Measurements from ENCODE around the gene TCF15. TPM values are rescaled to one million over a fixed set of nuclear protein-coding genes. Genes with fewer than 3 reads are reported as not detected.

The TCF15 gene
- total RNA-seq, 4 donors from 2014 or later = 0.30 to 4.5 (median 1.1) TPM; not detected in 1

GRCh38 chr20:568097-568652 lies 41.9 kb downstream of the TCF15 start:
- no peak overlapping the region for H3K27ac ChIP-seq
- WGBS, 2 donors = 12 to 27% methylated on average over 12 to 16 of the region's 20 CpGs
- H3K36me3 ChIP-seq = no peaks in the 10 kb centered on the region
- no peak overlapping the region for H3K4me3 ChIP-seq
- H3K27me3 ChIP-seq = peaks cover 0 to 41% of the 10 kb centered on the region in 2 donors
- DNase-seq (ENCODE audit: low spot score in 2 of 2) = no peak
- TF ChIP-seq CTCF (IDR thresholded peaks at IDR 0.05) = no peak
- no peak for TF ChIP-seq EP300 (IDR thresholded peaks at IDR 0.05)
- TF ChIP-seq POLR2A (IDR thresholded peaks at IDR 0.05) = no peak
- no peaks in the 10 kb centered on the region for H3K9me3 ChIP-seq
- peaks cover 0 to 20% (median 3%) of the 10 kb centered on the region in 4 donors for H3K4me1 ChIP-seq

GRCh38 chr20:564192-564591 lies 45.9 kb downstream of the TCF15 start:
- WGBS, 2 donors = 94 to 96% methylated on average over 3 of the region's 3 CpGs
- H3K9me3 ChIP-seq = no peaks in the 10 kb centered on the region
- no peak overlapping the region for H3K4me3 ChIP-seq
- peaks cover 0 to 36% of the 10 kb centered on the region in 2 donors for H3K27me3 ChIP-seq
- H3K4me1 ChIP-seq = peaks cover 0 to 10% (median 0%) of the 10 kb centered on the region in 4 donors
- no peaks in the 10 kb centered on the region for H3K36me3 ChIP-seq
- TF ChIP-seq EP300 (IDR thresholded peaks at IDR 0.05) (no peak), POLR2A (IDR thresholded peaks at IDR 0.05) (no peak)
- DNase-seq (ENCODE audit: low spot score in 2 of 2) = no peak
- H3K27ac ChIP-seq = no peak overlapping the region

GRCh38 chr20:563187-563586 lies 46.9 kb downstream of the TCF15 start:
- no peaks in the 10 kb centered on the region for H3K9me3 ChIP-seq
- 70 to 80% methylated on average over 5 of the region's 5 CpGs for WGBS, 2 donors
- no peak overlapping the region for H3K27ac ChIP-seq
- H3K27me3 ChIP-seq = peaks cover 0 to 30% of the 10 kb centered on the region in 2 donors
- no peaks in the 10 kb centered on the region for H3K36me3 ChIP-seq
- DNase-seq (ENCODE audit: low spot score in 2 of 2) = no peak
- peaks cover 0 to 8% (median 0%) of the 10 kb centered on the region in 4 donors for H3K4me1 ChIP-seq
- H3K4me3 ChIP-seq = no peak overlapping the region
- no peak for TF ChIP-seq EP300 (IDR thresholded peaks at IDR 0.05)
- TF ChIP-seq POLR2A (IDR thresholded peaks at IDR 0.05) = no peak
- TF ChIP-seq CTCF (IDR thresholded peaks at IDR 0.05) = no peak

- 74 to 76% methylated on average over 5 of the region's 5 CpGs for WGBS, 2 donors
These were observed 47.7 kb downstream of the TCF15 start for GRCh38 chr20:562232-562897.

More at GRCh38 chr20:562232-562897, 47.7 kb downstream of the TCF15 start:
- Histone ChIP-seq H3K4me3 (no peak overlapping the region), H3K27ac (no peak overlapping the region), H3K36me3 (no peaks in the 10 kb centered on the region), H3K4me1 (peaks cover 0 to 3% (median 0%) of the 10 kb centered on the region in 4 donors), H3K9me3 (no peaks in the 10 kb centered on the region), H3K27me3 (peaks cover 0 to 21% of the 10 kb centered on the region in 2 donors)
- DNase-seq (ENCODE audit: low spot score in 2 of 2) = no peak
- TF ChIP-seq EP300 (IDR thresholded peaks at IDR 0.05) (no peak), CTCF (IDR thresholded peaks at IDR 0.05) (no peak), POLR2A (IDR thresholded peaks at IDR 0.05) (no peak)
